Sciatic nerve (tissue), 2 donors: ENCODE data around the gene NMT1. TPM values are rescaled to one million over a fixed set of nuclear protein-coding genes. Genes with fewer than 3 reads are reported as not detected.

ENCODE experiments used
- ATAC-seq: fragments of 200-7000 bp; cut with Tn5 transposase; one replicate; pipeline ENCODE4 v1.9.1; 2020; ENCODE audit warnings: mild to moderate bottlenecking, moderate library complexity
- DNase-seq: peaks from one replicate; pipeline ENCODE4 v3.0.0-alpha.2; 2020; ENCODE audit warnings: low spot score
- intact Hi-C: fragments of 100-400 bp; cut with DNase I; formaldehyde crosslinking; loops from one replicate; pipeline ENCODE4 v1.14.2; 2022
- total RNA-seq: library from RNA; stranded (reverse); fragmentation: NEBNext Ultra II Directional; extraction: Animal tissue kit (Norgen Biotek cat#: 25700); gene quantifications from one replicate; pipeline ENCODE4 v1.2.1, GENCODE V29; 2021
- donor health status: DM: no; HTN: no; CAD: no.
- donor health status: DM: no; HTN: no; CAD: no.

NMT1 gene
- total RNA-seq, 1 donor from 2014 or later: 98.4 TPM

GRCh38 chr17:45143767-45144198 lies 82.7 kb downstream of the NMT1 start:
- peak; percentile 94 for DNase-seq
- intact Hi-C loops: no loop called here
- peak; percentile 41 for ATAC-seq

- intact Hi-C loops: no loop called here
- DNase-seq (peak; percentile 85), ATAC-seq (peak; percentile 4)
Measured at GRCh38 chr17:45144199-45145034, 83.3 kb downstream of the NMT1 start.

GRCh38 chr17:45145035-45145389 lies 83.9 kb downstream of the NMT1 start:
- intact Hi-C loops: no loop called here
- ATAC-seq (no peak), DNase-seq (no peak)

- no peak for DNase-seq
- intact Hi-C loops: no loop called here
- no peak for ATAC-seq
Measured at GRCh38 chr17:45146166-45146565, 85.0 kb downstream of the NMT1 start.

GRCh38 chr17:45146592-45146889 lies 85.4 kb downstream of the NMT1 start:
- ATAC-seq (no peak), DNase-seq (no peak)
- intact Hi-C loops: no loop called here

- intact Hi-C loops: no loop called here
- ATAC-seq (peak; percentile 18), DNase-seq (peak; percentile 87)
Measured at GRCh38 chr17:45146890-45147580, 85.9 kb downstream of the NMT1 start.

GRCh38 chr17:45147581-45148182 lies 86.6 kb downstream of the NMT1 start:
- ATAC-seq: peak; percentile 55
- intact Hi-C loops: no loop called here

GRCh38 chr17:45148183-45149036 lies 87.3 kb downstream of the NMT1 start, which contains the start of gene HEXIM1:
Gene HEXIM1 (plus strand): TSS chr17:45148475. CDS start chr17:45149191, 716 bp downstream.
- DNase-seq: peak; percentile 99
- ATAC-seq: peak; percentile 87
- intact Hi-C loops: no loop called here

More at GRCh38 chr17:45147581-45148182, 86.6 kb downstream of the NMT1 start:
- peak; percentile 90 for DNase-seq

- intact Hi-C loops: no loop called here
- ATAC-seq (peak; percentile 71), DNase-seq (peak; percentile 93)
Measured at GRCh38 chr17:45149037-45149668, 88.0 kb downstream of the NMT1 start.

GRCh38 chr17:45149669-45150664 lies 88.8 kb downstream of the NMT1 start:
- ATAC-seq: peak; percentile 15
- peak; percentile 87 for DNase-seq
- intact Hi-C loops: no loop called here

- no peak for ATAC-seq
- intact Hi-C loops: no loop called here
- DNase-seq: no peak
Measured at GRCh38 chr17:45150911-45151809, 90.0 kb downstream of the NMT1 start.

GRCh38 chr17:45155029-45155428 lies 93.9 kb downstream of the NMT1 start:
- intact Hi-C loops: no loop called here
- no peak for DNase-seq
- ATAC-seq: no peak

- DNase-seq (no peak), ATAC-seq (no peak)
- intact Hi-C loops: no loop called here
Measured at GRCh38 chr17:45155483-45155882, 94.4 kb downstream of the NMT1 start.

- intact Hi-C loops: no loop called here
- ATAC-seq: no peak
- no peak for DNase-seq
Measured at GRCh38 chr17:45156242-45156641, 95.1 kb downstream of the NMT1 start.
